Stimulated activated CD4-positive, alpha-beta T cell treated with anti-CD3 and anti-CD28 coated beads, Interleukin-15, amount 100 ng/mL, for 48 hours (primary cell): ENCODE results near the gene SYNRG.

ENCODE experiments used
- DNase-seq, 2 donors: peaks; one replicate each; pipeline ENCODE4 v3.0.0-alpha.2; 2020; ENCODE audit warnings: low read depth in 2 of 2

SYNRG gene

DNA sequence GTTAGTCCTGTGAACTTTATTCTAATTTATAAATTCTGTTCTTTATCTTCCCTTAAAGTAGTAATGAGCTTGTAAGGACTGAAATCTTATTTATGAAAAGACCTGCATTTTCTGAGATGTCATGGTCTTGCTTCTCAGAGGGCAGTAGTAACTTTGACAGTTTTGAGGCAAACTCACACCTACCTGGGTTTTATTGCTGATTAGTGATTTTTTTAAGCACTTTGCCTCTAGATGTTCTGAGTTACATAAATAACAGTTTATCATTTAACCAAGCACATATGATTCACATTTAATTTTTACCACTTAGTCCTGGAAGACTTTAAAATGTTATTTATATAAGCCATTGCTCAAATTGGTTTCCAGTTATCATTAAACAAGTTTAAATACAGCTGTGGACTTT is 108.8 kb downstream of the SYNRG start:
- DNase-seq = no peak

DNA sequence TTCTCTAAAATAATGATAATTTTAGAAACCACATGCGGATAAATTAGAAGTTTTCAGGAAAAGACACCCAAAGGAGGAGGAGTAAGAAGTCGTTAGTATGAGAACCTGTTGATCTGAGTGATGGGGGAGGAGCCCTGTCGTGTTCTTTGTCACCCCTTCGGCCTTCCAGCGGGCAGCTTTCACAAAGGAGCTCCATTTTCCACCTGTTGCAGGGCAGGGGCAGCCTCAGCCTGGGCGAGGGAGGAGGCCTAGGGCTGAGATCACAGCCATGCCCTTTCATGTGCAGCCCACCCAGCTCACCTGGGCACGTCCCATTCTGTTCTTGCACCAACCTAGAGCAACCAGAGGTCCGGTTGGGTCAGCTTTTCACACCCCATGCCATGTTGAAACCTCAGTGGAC is 114.2 kb downstream of the SYNRG start:
- DNase-seq = no peak

DNA sequence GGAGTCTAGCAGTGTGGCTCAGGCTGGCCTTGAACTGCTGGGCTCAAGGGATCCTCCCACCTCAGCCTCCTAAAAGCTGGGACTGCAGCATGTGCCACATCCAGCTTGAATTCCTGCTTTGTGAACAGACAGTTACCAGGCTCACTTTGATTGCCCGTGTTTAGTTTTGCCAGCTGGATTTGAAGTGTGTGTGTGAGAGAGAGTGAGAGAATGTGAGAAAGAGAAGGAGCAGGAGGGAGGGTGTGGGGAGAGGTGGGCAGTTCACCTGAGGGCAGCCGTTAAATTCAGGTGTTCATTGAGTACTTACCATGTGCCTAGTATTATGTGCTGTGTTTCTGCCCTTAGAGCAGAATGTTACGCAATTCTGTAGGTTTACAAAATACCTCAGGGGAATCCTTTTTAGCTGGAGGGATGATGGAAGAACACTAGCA is 114.8 kb downstream of the SYNRG start:
- no peak for DNase-seq

DNA sequence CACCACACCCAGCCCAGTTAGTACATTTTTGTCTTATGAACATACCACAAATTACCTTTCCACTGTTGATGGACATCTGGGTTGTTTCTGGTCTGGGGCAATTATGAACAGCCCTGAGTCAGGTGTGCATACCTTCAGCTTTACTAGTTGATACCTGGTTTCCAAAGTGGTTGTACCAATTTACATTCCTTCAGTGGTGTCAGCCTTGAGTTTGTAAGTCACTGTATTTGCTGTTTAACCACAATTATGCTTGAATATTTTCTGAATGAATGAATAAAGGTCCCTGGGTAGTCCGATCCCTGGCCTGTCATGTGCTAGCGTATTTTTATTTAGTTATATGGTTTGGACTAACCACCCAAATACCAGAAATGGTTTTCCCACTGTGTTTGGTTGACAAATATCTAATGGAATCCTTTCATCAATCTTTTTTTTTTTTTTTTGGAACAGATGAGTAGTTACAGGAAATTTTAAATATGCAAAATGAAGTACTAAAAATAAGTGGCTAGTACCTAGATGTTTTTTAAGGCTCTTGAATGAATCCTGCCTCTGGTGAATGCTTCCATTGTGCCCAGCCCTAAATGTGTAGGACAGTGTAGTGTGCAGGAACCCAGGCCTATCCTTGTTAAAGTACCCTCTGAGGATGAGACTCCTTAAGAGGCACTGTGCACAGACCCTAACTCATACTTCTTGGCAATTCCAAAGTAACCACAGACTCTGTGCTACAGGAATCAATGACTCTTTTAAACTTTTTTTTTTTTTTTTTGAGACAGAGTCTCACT is 115.8 kb downstream of the SYNRG start:
- no peak for DNase-seq

DNA sequence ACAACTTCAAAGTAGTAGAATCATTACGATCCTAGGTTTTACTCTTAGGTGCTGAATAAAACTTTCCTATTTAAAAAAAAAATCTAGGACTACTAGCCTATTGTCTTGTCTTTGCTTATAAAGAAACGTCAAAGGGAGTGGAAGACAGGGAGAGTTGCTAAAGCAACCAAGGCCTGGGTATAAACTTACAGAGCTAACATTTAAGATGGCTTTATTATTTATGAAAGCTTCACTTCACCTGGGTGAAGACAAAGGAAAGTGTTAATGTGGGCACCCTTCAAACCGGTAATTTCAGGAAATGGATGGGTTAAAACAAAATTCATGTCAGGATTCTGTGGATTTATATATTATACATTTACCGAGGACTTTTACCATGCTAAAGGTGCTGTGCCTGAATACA is 117.1 kb downstream of the SYNRG start:
- DNase-seq = no peak

DNA sequence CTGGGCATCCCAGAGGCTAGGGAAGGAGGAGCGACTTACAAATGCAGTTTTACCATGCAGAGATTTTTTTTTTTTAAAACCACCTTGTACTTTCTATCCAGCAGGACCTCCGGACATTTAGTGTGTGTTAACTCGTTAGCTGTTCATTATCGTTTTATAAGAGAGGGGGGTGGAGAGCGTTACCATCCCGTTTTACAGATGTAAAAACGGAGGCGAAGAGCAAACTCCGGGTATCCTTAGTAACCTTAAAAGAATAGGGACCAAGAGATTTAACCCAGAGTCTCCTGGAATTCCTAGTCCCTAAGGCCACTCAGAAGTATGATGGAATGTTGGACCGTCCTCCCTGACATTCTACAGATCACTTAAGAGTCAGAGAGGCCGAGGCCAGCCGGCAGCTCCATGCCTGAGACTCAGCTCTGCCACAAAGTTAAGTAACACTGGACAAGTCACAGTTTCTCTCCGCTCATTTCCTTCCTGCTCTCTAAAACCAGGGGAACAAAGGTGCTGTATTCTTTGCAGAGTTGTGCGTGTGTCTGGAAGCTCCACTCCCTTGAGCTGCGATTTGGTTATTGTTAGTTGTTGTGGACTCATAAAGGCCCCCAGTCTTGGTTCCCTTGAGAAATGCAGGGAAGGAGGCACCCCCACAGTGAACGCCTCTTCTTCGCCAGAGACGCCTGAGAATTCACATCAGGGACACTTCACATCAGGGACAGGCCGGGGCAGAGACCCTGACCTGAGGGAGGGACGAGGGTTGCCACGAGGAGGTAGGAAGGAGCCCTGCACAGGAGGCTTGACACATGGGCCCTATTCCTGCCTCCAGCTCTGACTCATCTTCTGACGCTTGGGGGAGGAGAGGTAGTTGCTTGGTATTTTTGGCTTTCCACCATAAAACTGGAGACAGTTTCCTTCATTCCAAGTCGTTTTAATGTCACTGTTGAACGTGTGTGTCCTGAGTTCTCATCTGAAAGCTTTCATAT is 118.3 kb downstream of the SYNRG start:
- DNase-seq = no peak

DNA sequence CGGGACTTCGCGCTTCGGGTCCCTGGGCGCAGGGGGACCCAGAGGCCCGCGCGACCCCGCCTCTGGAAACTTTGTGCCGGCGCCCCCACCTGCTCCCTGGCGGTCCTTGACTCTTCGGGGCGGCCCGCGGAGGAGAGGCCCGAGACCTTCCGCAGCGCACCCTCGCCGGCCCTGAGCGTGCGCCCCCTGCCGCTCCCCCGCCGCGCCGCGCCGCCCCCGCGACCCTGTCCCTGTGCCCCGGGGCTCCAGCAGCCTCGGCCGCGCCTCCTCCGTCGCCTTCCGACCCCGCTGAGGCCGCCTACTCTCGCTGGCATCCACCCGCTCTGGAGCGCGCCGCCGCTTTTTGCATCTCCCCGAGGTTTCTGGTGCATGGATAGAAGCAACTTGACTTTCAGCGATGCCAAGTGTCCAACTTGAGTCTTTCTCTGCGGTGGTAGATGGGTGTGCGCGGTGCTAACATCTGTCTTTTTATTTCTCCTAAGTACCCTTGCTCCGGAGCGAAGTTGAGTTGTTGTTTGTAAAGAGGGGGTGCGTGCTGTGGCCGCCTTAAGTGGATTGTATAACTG is 119.1 kb downstream of the SYNRG start:
- DNase-seq = peak; percentile 59 to 61

DNA sequence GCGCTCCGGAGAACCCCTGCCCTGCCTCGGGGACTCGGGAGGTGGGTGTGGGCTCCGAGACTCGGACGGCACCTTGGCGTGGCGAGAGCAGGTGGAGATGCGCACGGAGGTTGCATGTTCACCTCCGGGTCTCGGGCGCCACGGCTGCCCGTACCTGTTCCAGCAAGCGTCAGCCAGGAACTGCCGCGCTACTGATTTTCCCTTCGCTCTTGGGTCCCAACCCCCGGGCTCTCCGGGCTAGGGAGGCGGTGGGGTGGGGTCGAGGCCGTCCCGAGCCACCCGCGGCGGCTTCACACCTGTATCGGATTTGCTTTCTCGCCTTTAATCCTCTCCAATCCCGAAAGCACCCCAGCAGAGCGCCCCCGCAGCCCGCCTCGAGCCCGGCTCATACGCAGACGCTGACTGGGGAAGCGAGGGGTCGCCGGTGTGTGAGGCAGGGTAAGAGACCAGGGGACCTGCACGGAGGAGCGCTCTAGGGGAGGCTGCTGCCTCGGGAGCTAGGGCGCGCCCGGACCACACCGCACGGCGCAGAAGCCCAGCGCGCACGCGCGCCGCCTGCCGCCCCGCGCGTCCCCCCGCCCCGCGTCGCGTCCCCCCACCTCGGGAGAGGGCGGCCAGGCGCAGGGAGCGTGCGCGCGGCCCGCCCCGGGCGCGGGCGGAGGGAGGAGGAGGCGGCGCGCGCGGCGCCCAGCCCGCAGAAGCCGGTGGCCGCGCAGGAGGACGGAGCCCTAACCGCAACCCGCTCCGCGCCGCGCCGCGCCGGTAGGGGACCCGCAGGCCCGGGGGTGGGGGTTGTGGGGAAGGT is 119.8 kb downstream of the SYNRG start, which contains the start of gene DUSP14:
DUSP14 (plus strand) TSS at position 695 of the 805 bp plus-strand sequence. CDS start 22,382 bp downstream, outside the sequence.
- DNase-seq = peak; percentile 50 to 70

DNA sequence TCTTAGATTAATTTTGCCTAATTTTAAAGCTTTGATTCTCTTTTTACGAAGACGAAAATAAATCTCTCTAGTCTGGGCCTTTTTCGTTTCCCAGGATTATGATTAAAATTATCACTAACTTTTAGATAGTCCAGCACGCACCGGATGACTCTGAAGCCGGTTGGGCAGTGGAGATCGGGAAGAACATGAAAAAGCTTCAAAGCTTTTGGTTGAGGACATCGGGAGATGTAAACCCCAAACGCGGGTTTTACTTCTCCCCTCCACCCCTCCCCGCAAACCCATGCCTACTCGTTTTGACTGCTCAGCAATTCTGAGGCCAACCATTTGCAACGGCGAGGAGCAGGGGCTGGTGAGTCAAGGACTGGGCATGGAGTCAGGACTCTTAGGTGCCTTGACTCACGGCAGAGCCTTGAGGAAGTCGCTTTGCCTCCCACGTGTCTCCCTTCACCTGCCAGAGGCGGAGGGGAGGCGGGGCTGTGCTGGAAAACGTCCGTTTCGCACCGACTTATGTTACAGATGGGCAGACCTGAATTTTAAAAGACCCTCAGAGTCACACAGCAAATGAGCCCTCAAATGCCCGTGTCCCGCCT is 120.5 kb downstream of the SYNRG start:
- peak; percentile 53 to 60 for DNase-seq

DNA sequence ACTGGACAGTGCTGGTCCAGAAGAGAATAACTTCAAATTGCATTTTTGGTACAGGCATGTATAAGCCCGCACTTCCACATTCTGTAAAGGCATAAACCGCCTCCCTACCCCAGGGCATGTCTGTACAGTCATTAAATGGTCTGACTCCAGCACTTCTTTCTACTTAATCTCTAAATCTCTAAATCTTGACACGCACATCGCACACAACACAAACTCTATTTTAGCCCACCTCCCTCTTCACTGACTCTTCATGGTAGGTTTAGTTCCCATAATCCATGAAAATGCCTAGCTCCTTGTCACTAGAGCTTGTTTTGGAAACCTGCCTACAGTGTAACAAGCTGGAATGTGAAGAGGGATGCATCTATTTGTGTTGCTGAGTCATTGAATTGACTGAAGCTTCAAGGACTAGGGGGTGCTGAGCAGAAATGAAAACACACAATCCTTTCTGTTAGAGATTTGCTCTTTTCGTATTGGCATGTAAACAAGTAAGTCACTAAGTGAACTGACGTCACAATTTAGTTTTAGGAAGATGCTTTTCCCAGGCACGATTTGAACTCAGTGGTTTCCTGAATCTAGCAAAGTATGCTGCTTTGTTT is 121.1 kb downstream of the SYNRG start:
- no peak for DNase-seq

DNA sequence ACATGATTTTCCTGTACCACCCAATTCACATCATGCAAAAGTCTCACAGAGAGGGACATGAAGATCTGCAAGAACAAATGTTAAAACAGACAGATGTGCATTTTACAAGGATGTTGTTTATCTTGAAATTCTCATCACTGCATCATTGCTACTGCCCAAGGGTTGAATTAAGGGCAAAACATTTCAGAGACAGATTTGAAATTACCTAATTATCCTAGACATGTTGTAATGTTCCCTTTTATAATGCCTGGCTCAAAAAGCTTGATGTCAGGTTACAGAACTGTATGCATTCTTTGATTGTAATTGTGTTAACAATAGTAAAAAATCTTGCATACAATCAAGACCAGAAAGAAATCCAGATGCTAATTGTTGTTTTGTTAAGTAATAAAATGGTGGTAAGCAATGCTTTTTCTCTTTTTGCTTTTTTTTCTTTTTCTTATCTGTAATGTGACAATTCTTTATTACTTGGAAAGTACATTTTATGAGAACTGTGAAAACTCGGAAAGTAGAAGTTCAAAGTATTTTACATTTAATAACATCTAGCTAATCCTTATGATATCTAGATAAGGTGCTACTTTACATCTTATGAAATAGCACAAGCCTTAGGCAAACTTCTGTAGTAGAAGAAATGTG is 123.2 kb downstream of the SYNRG start:
- no peak for DNase-seq

DNA sequence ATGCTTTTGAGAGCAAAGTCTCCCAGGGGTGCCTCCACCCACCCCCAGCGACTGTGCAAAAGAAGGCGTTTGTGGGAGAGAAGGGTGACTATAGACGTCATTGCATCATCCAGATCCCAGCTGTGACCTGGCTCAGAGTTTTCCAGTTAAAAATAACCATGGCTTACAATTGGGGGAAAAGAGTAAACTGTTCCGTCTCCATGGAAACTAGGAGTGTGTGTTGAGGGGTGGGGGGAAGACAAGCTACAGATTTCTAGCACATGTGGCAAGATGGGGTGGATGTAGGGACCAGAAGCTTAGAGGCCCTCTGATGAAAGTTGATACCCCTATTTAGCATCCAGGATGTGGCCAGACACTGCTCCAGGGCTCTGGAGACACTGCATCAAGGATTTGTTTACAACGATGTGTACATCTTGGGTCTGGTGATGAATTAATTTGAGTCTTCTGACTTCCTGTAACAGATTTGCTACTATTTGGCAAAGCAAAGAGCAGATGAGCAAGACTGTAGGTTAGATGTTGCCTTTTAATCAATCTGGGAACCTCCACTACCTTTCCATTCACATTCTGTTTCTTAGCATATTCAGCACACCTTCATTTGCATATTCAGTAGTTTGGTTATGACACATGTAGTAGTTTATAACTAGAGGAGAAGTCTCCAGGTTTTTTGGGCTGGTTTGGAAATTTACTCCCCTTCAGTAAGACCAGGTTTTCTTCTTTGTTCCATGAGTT is 125.7 kb downstream of the SYNRG start:
- no peak for DNase-seq

DNA sequence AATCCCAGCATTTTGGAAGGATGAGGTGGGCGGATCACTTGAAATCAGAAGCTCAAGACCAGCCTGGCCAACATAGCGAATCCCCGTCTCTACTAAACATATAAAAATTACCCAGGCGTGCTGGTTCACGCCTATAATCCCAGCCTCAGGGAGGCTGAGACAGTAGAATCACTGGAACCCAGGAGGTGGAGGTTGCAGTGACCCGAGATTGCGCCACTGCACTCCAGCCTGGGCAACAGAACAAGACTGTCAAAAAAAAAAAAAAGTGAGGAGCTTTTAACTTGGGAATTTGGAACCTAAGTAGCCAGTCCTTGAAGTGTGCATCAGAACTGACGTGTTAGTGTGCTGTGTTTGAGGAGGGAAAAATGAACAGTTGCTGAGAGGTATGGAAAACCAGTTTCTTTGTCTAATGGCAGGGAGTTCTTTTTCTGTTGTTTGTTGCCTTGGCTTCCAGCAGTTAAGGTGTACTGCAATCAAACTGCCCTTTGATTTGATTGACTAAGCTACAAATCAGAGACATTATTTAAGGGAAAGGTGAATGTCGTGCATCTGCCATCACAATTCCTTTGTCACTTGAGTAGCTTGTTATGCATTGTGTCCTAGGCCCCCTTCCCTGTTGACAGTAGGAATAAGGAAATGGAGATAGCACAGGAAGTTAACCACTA is 128.1 kb downstream of the SYNRG start:
- DNase-seq = no peak

DNA sequence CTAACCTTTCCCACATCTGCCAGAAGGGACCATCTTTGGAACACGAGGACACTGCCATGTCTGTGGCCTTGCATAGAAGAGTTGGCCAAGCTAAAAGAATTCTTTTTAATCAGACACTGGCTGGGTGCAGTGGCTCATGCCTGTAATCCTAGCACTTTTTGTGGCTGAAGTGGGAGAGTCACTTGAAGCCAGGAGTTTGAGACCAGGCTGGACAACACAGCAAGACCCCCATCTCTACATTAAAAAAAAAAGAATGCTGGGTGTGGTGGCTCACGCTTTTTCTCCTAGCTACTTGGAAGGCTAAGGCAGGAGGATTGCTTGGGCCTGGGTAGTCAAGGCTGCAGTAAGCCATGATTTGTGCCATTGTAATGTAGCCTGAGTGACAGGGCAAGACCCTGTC is 128.8 kb downstream of the SYNRG start:
- no peak for DNase-seq

DNA sequence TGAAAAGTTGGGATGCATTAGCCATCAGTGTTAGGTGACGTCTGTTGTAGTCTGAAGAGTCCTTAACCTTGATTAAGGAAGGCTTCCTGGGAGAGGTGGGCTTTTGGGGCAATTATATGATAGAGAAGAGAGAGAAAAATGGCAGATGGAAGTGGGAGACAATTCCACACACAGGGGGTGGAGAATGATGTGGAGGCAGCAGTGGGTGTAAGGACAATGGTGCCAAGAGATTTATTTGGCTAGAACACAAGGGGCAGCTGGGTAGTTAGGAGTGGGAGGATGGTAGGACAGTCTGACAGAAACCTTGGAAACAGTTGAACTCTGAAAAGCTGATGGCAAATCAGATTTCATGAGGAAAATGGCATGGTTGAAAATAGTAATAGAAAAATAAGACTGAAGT is 130.2 kb downstream of the SYNRG start:
- DNase-seq = no peak

DNA sequence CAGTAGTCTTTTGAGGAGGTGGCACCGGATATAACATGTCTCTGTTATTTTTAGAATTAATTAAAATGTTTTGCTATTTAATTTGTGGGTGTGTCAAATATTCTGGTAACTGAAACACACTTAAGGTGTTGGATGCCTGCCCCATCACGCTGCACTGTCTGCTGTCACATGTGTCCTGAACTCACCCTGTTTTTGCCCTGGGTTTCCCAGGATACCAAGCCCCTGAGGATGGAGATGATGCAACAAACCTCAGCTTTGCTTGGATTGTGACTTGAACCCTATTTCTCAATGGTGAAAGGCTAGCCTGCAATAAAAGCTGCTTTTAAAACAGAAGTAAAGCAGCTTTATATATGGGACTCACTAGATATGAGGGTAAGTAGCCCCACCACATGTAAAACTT is 131.0 kb downstream of the SYNRG start:
- no peak for DNase-seq

DNA sequence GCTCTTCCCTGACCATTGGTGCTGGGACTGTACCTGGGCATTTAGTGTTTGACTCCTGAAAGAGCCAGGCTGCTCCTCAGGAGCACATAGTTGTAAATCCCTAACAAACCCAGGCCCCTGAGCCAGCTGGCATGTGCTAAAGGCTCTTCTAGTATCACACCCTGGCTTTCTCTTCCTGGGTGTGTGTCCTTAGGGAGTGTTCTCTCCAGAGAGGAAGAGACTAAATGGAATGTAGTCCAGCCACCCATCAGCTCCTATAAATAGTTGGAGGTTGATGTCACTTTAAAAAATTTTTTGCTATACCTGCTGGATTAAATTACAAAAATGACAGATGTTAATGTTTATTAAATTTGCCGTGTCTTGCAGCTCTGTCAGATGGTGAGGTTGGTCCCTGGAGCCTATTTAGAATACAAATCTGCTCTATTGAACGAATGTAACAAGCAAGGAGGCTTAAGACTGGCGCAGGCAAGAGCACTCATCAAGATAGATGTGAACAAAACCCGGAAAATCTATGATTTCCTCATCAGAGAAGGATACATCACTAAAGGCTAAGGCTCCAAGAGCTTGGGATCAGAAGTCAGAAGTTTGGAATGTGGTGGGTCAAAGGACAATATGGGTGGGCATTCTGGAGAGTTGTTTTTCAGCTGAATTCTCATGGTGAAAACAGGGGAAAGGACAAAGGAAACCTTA is 132.6 kb downstream of the SYNRG start:
- DNase-seq = no peak

DNA sequence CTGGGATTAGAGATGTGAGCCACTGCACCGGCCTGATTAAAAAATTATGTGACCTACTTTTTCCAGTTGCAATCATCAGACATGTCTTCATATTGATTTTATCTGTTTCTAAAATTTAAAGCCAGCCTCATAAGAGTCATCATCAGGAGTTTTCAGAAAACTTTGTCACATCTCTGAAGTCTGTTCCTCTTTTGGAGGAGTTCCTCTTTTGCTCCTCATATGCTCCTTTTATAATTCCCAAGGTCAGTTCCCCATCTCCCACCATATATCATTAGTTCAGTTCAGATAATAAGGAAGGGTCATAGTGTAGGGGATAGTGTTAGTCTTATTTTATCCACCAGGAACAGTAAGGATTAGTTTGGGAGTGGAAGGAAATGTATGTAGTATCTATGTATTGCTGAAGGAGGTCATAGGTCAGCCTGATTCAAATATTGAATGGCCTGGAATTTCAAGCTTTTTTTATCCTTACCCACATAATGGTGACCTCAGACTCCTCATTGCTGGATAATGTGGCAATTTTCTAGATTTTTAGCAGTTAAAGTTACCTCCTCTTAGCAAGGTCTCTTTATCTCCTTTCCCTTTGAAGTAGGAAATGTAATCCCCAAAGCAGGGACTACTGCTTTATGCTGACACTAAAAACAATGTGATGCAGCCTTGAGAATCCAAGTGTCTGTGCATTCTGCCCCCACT is 133.3 kb downstream of the SYNRG start:
- DNase-seq = no peak
